HG03039 (cell line): ENCODE measurements around the gene PPOX.
A peak's percentile ranks its signal among the peaks of the same experiment; 100 is the strongest.

Experiments
- ATAC-seq: cut with Tn5 transposase; IDR thresholded peaks from one replicate; pipeline ENCODE4 v1.9.1; 2021; ENCODE audit warnings: mild to moderate bottlenecking, moderate library complexity; ENCODE audit not compliant: unreplicated experiment

PPOX gene

DNA sequence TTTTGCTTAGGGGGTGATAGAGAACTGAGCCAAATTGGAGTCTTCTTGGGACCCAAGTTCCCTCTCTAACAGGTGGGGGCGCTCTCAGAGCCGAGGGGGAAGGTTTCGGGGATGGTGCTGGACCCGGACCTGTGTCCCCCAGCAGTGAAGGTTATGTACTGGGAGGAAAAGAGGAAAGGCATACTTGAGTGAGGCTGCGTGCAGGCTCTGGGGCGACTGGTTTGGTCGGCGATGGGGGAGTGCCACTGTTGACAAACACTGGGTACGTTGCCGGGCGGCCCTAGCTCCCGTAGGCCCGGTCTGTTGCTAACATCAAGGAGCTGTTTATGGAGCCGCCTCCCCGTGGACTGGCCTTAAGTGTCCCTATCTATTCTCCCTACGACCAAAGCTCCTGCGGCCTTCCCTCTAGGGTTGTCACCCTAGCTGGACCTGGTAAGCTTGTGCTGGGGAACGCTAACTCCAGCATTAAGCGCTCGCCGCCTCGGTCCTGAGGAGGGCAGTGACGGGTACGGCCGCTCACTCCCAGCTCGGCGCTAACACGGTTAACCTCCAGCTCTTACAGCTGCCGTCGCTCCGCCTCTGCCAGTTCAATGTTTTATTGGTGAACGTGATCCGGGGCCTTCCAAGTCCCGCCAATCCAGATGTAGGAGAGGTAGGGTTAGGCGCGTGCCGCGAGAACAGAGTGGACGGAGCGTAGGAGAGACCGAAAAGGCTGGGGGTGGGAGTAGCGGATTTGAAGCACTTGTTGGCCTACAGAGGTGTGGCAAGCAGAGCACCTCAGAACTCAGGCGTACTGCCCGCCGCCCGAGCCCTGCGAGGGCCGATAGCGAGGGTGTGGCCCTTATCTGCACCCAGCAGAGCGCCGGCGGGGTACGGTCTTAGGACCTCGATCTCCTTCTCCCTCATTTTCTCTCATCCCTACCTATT is at the start of gene PPOX:
Gene PPOX (plus strand): TSS at position 685 of the 927 bp plus-strand sequence. CDS start 422 bp downstream, outside the sequence.
- peak; percentile 93 for ATAC-seq

DNA sequence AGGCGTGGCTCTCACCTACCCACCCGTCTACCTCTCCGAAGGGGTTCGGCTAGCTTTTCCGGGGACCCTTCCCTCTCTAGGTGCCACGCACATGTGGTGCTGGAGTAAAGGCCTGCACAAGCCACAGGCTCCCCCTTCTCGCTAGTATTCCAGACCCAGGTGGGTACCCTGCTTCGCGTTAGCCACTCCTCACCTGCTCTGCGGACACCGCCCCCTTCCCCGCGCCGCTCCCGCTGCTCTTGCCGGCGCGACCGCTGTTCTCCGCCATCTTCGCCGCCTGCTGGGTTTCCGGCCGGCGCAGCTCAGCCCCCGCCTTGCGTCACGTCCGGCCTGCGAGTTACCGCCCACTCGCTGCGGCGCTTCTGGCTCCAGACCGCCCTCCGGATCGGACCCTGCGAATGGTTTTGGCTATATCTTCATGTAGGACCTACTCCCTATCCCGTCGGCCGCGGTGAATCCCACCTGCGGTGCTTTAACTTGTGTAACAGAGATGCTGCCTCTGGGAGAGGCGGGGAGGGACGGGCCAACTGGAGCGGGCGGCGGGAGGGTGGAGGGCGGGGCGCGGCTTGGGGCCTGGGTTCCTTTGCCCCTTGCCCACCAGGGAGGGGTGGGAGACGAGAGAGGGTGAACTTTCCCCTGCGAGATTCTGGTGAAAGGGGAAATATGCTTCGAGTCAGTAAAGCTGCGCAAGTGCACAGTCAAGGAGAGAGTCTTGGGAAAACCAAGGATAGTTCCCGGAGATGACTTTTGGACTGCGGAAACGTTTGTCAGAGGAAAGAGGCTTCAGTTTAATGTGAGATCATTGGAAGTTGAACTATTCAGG is 48.3 kb upstream of the PPOX start, which contains the start of the genes NIT1 and PFDN2:
Gene NIT1 (plus strand): TSS at position 347 of the 823 bp plus-strand sequence. CDS start 72 bp downstream, at position 419.
Gene PFDN2 (minus strand): TSS at position 279 of the 823 bp plus-strand sequence. CDS start 11 bp downstream, at position 268.
- ATAC-seq, result peak; percentile 75

DNA sequence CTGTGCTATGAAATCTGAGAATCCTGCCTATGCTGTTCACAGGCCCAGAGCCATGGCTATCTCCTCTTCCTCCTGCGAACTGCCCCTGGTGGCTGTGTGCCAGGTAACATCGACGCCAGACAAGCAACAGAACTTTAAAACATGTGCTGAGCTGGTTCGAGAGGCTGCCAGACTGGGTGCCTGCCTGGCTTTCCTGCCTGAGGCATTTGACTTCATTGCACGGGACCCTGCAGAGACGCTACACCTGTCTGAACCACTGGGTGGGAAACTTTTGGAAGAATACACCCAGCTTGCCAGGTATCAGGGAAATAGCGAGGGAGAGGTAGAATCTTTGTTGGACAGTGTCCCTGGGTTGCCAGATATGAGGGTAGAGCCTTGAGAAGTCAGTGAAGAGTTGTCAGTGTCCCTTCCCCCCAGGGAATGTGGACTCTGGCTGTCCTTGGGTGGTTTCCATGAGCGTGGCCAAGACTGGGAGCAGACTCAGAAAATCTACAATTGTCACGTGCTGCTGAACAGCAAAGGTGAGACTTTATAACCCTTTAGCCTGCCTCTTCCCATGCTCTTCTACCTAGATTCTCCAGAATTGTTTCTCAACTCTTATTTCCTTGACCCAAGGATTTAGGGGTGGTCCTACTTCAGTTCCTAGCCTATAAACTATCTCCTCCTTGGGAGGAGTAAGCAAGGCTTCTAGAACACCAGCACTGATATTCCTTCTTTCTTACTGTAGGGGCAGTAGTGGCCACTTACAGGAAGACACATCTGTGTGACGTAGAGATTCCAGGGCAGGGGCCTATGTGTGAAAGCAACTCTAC is 46.9 kb upstream of the PPOX start:
- ATAC-seq, result no peak

DNA sequence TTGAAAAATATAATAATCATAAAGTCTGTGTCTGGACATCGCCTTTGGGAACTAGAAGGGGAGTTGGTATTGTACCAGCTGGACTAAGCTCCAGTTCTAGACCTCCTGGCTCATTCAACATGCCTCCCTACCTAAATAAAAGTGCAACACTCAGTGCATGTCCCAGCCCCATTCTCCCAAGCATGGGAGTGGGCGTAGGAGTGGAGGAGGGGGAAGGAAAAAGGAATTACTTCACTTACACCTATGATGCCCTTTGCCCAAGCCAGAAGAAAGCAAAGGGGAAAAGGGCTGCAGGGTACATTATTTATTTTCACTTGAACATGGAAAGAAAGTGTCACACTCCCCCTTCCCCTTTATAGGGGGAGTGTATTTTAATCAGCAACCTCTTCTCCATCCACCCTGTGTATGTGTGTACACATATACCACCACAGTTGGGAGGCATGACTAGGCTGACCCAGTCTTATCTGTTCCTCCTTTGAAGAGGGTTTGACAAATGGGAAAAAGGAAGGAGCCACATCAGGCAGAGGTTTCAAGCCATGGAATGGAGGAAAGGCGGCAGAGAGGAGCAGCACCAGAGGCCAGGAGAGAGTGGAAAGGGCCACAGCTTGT is 45.1 kb upstream of the PPOX start:
- ATAC-seq, result no peak

DNA sequence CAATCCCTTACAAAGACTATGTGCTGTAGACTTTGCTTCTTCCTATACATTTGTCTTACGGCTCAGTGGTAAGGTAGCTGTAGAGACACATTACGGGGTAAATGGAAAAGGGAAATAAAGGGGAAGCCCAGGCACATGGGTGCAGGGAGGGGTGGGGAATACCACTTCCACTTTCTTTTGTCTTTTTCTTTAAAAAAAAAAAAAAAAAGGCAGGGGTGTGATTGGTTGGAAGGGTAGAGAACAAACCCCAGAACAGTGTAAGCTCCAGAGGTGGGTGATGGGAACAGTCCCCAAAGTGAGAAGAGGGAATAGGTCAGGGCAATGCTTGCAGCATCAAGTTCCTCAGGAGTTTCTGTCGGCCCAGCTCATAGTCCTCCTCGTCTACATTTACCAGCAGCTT is 44.4 kb upstream of the PPOX start:
- ATAC-seq, result no peak

DNA sequence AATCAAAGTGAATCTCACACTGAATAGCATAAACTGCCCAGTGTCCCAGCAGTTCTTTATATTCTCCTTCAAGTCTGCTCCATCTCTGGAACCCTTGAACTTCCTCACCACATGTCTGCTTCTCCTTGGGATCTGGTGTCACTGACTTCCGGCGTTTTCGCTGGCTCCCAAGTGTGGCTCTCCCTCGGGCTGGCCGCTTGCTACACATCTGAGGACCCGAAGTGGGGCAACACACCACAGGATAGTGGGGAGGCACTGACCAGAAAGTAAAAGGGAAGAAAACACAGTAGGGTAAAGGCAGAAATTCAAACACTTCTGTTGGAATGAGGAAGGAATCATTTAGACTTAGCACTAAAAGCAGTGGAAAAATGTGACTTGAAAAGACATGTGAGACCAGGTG is 43.3 kb upstream of the PPOX start:
- no peak for ATAC-seq

DNA sequence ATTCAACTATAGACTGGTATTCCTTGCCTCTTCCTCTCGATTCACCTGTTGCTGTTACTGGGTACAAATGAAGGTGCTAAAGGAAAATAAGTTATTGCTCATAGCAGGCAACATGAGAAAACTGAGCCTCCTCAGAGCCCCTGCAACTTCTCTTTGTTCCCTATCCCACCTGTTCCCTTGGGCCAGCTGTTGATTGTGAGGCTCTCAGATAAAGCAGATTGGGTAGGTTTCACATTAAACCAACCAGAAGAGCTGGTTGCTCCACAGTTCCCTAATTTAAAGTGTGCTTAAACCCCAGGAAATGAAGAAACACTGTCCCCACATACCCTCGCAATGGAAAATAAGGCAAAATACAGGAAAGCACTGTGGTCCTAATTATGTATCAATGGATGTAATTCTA is 38.6 kb upstream of the PPOX start:
- ATAC-seq, result no peak

DNA sequence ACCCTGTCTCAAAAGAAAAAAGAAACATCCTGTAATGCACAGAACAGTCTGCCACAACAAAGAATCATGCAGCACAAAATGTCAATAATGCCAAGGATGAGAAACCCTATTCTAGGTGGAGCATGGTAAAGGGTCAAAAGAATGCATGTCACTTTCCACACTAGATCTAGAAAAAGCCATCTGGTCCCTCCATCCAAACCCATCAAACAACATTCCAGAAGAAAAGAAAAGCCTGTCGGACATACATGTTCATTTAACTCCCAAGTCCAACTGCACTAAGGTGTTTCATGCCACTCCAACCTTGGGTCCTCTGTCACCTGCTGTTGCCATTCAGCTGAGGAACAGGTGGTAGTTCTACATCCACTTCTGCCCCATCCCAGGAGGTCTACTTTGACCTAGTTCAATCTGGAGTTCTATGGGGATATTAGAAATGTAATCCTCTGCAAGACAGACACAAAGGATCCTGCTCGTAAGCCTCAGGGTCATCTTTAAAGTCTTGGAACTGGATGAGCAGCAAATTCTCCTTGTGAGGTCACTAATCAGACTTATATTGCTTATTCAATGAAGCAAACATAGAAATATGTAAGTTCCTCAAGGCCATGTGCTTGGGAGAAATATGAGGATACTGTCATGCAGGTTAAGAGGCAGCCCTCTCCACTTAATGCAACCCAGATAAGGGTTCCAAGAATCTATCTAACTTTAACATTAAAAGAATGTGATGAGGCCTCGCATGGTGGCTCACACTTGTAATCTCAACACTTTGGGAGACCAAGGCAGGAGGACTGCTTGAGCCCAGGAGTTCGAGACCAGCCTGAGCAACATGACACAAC is 37.4 kb upstream of the PPOX start:
- ATAC-seq, result no peak

DNA sequence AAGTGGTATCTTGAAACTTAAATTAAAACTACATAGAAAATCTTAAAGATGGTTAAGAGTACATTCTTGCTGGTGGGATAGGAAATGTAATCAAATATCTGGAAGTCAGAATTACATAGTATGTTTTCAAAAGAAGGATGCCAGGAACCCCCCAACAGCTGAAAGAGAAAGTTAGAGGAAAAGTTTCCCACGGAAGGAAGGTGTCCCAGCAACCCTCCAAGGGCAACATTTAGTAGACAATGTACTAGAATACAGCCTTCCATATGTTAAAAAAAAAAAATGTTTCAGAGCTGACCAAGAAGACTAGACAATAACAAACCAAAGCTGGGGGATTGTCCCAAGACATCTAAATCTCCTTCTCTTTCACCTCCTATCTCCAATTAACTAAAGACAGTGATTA is 36.0 kb upstream of the PPOX start:
- ATAC-seq, result no peak

DNA sequence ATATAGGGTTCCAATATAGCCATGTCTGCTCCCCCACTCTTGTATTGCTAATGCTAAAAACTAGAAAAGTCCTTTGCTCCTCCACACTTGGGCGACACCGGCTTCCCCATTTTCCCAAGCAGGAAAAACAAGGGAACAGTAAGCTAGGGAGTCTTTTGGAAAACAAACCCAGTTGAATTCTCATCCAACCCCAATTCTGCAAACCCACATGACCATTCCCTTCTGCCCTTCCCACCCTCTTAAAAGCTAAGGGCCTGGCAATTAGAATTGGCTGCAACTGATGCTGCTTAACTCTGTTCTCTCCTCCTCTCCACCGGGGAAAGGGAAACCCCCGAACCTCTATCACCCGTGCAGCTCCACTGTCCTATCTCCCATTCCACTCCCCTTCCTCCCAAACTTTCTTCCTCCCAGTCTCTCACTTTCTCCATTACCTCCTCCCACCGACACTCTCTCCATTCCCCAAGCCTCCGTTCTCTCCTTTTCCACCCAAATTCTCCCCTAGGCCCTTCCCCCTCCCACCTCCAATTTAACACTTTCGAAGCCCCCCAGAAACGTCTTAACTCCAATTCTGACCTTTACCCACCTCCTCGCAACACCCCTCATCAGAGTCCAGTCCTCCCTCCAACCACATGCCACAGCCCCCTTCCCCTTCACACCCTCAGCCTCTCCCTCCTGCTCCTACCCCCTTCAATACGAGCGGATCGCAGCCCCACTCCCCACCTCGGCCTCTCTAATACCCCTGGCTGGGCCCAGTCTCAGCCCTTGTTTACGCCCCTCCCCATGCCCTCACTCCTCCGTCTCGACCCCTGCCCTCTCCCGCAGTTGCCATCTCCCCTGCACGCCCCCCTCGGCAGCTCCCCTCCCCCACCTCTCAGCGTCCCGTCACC is 34.5 kb upstream of the PPOX start:
- no peak for ATAC-seq

DNA sequence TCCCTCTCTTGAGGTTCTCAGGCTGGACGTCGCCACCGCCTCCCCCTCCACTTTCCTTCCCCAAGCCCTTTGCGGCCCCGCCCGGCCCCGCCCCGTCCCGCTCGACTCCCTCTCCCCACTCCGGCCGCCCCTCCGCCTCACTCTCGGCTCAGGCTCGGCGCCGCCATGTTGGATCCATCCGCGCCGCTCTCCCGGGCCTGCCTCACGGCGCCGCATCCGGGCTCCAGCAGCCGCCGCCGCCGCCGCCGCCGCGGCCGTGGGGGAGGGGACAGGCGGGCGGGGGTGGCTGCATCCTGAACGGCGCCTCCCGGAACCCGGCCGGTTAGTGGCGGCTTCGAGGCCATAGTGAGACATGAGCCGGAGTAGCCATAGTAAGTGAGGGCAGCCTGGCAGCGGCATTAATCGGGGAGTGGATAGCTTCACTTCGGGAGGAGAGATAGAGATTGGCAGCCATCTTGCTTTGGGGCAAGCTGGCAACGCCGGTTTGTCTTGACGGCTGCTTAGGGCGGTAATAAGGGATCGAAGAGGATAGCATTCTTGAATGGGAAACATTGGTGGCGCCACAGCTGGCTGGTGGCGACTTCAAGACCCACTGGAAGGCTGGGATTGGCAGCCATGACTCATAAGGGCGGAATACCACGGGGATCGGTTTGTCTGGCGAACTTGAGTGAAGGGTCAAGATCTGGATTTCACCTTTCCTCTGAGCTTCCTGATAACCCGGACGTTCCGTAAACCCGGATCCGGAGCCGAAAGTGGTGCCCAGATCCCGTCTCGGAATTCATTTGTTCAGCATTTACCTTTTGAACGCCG is 33.6 kb upstream of the PPOX start, which contains the start of gene DEDD:
Gene DEDD (minus strand): TSS at position 258 of the 810 bp plus-strand sequence. CDS start 8,205 bp downstream, outside the sequence.
- ATAC-seq, result peak; percentile 89

DNA sequence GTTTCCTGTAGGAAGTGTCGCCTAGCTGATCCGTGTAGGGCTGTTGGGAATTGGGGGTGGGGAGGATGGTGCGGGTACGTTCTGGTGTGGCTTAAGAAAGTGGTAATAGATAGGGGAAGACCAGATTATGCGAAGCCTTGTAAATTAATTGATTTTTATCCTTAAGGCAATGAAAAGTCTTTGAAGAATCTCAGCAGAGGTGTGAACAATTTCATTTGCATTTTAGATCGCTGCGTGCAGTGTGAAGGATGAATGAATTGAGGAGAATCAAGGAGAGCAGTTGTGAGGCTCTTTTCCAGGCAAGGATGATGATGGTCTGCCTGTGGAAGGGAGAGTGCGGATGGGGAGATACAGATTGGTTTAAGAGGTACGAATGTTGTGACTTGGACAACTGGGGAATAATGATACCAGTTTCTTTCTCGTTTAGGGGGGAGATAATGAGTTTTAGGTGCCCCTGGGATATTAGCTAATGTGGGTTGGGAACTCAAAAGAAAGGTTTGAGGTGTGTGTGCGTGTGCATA is 32.9 kb upstream of the PPOX start:
- no peak for ATAC-seq

DNA sequence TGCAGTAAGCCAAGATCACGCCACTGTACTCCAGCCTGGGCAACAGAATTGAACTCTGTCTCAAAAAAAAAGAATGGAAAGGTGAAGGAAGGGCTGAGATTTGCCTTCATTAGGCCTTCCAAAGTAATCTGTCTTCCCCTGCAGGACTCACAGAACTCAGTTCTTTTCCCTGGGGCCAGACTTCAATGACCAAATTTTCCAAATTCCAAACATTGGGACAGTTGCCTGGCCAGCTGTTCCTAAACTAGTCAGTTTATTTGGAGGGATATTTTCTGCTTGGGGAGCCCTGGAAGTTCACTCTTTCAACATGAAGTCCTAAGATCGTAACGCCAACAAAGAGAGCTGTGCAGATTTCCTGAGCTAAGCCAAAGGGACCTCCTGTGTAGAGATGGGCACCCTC is 28.3 kb upstream of the PPOX start:
- no peak for ATAC-seq

DNA sequence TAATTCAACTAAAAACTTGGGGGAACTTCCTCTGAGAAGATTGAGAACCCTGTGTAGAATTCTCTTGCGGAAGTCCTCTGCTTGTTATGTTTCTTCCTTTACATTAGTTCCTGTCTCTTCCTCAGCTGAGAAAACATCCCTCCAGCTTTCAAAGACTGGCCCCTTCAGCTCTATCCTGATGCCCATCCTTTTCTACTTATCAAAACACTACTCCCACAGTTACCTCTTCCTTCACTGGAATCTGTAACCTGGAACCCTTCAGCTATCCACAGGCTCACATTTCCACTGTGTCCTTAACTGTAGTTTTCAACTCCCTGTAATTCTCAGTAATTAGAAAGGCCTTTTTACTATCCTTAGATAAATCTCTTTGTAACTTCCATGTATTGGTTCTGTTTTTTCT is 27.8 kb upstream of the PPOX start:
- no peak for ATAC-seq

DNA sequence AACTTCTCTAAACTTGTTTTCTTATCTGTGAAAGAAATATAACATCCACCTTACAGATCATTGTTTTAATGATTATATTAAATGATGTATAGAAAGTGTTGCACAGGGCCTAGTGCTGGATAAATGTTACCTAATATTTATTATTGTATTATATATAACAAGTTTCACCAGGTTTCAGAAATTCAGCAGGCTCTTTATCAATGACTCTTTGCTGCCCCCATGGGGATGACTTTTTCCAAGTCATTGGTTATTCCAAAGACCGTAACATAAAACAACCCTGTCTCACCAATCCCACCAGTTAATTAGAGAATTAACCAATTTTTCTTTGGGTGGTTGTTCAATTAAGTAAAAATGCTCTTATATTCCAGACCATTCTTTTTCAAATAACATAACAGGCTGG is 26.5 kb upstream of the PPOX start:
- no peak for ATAC-seq

DNA sequence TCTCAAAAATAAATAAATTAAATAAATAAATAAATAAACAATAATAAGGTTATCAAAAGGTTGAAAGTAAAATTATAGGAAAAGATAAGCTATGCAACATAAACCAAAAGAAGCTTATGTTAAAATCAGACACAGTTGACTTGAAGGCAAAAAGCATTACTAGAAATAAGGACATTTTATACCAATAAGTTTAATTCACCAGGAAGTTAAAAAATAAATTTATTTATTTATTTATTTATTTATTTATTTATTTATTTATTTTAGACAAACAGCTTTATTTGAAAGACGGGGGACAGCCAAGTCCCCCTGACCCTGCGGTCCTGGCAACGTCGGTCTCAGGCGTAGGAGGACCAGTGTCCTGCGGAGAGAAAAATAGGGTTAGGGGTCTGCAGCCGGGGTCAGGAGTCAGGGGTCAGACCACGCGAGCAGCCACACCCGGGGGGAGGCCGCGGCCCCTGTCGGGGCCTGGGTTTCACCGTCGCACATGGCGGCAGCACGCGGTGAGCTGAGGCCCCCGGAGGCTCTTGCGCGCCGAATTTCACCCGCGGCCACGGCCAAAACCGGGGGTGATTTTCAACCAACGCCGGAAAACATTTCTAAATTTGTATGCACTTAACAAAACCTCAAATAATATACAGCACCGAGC is 25.3 kb upstream of the PPOX start:
- ATAC-seq, result no peak

DNA sequence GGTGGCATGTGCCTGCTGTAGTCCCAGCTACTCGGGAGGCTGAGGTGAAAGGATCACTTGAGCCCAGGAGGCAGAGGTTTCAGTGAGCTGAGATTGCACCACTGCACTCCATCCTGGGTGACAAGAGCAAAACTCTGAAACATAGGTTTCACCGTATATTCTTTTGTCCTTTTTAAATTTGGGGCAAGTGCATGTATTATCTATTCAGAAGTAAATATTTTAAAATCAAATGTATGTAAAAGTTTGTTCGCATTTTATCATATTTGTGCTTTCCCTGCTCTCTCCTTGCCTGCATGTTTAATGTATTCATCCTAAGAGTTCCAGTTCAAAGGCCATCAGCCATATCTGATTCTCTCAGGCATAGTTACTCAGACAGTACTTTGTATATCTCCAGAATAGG is 20.4 kb upstream of the PPOX start:
- no peak for ATAC-seq
